HepG2 (cell line): Measurements from ENCODE around the gene DCUN1D2. TPM values are rescaled to one million over a fixed set of nuclear protein-coding genes. Genes with fewer than 3 reads are reported as not detected.

Experiments
- CBFB ChIP-seq: sonication (generic); formaldehyde crosslinking; IDR thresholded peaks from 2 replicates; pipeline ENCODE4 v1.4.0; 2020; ENCODE audit warnings: missing genetic modification reagents
- CBX5 ChIP-seq: sonication (generic); formaldehyde crosslinking; IDR thresholded peaks from 2 replicates; pipeline ENCODE4 v1.4.0; 2020; ENCODE audit warnings: missing genetic modification reagents, borderline replicate concordance
- GLMP ChIP-seq: sonication (generic); formaldehyde crosslinking; IDR thresholded peaks from 2 replicates; pipeline ENCODE4 v1.9.0; 2021; ENCODE audit warnings: missing genetic modification reagents, mild to moderate bottlenecking, borderline replicate concordance
- HDAC6 ChIP-seq: fragments of 200-600 bp; sonication (generic); IDR thresholded peaks from 2 replicates; pipeline ENCODE4 v1.7.0; 2017; ENCODE audit warnings: mild to moderate bottlenecking, antibody characterized with exemption, low read length, low read depth
- HNRNPK ChIP-seq: fragments of 200-400 bp; formaldehyde crosslinking; IDR thresholded peaks from 2 replicates; pipeline ENCODE4 v1.6.1; 2018; ENCODE audit warnings: low read length, low read depth, moderate library complexity, mild to moderate bottlenecking; ENCODE audit not compliant: poor library complexity, severe bottlenecking
- JARID2 ChIP-seq: sonication (generic); formaldehyde crosslinking; IDR thresholded peaks from 2 replicates; pipeline ENCODE4 v1.8.1; 2023; ENCODE audit warnings: missing genetic modification reagents, inconsistent platforms; ENCODE audit not compliant: insufficient replicate concordance
- RORA ChIP-seq: sonication (generic); formaldehyde crosslinking; IDR thresholded peaks from 2 replicates; pipeline ENCODE4 v1.5.0; 2020; ENCODE audit warnings: mild to moderate bottlenecking, missing genetic modification reagents, moderate library complexity
- SETDB1 ChIP-seq: sonication (generic); formaldehyde crosslinking; IDR thresholded peaks from 2 replicates; pipeline ENCODE4 v1.5.1; 2020; ENCODE audit warnings: missing genetic modification reagents, mild to moderate bottlenecking, borderline replicate concordance
- ZFX ChIP-seq: sonication (generic); formaldehyde crosslinking; IDR thresholded peaks from 2 replicates; pipeline ENCODE4 v1.4.0; 2020; ENCODE audit warnings: mild to moderate bottlenecking, low read depth, missing genetic modification reagents, moderate library complexity
- ZKSCAN5 ChIP-seq: sonication (generic); formaldehyde crosslinking; IDR thresholded peaks from 2 replicates; pipeline ENCODE4 v1.5.1; 2020; ENCODE audit warnings: mild to moderate bottlenecking, missing genetic modification reagents
- ZNF124 ChIP-seq: sonication (generic); formaldehyde crosslinking; IDR thresholded peaks from 2 replicates; pipeline ENCODE4 v1.4.0; 2020; ENCODE audit warnings: missing genetic modification reagents
- polyA plus RNA-seq, 8 experiments: library from polyadenylated mRNA; depleted of rRNA in 3 of 8; stranded (reverse) in 7 of 8; unstranded in 1 of 8; fragments of >200 nt; fragmentation: Illumina TruSeq in 4 of 8; extraction: Trizol in 4 of 8; gene quantifications; 2 replicates each; pipeline versions ENCODE4 v1.2.1 to v1.2.3, GENCODE V29; 2011 to 2016; ENCODE audit warnings: low read depth in 4 of 8, missing spikeins in 1 of 8, mixed read lengths in 1 of 8; ENCODE audit not compliant: insufficient read depth in 1 of 8
- total RNA-seq, 5 experiments: library from RNA; depleted of rRNA; stranded (reverse); fragments of >200 nt; fragmentation: Illumina TruSeq; extraction: Trizol; gene quantifications; 2 replicates each; pipeline ENCODE4 v1.2.3, GENCODE V29; 2016; ENCODE audit warnings: low read depth in 1 of 5
- TF ChIP-seq, protein P1 (sequence below): sonication (generic); formaldehyde crosslinking; IDR thresholded peaks from 2 replicates; pipeline ENCODE4 v1.5.1; 2020; ENCODE audit warnings: mild to moderate bottlenecking, missing genetic modification reagents, borderline replicate concordance
- TF ChIP-seq, protein P2 (sequence below): sonication (generic); formaldehyde crosslinking; IDR thresholded peaks from 2 replicates; pipeline ENCODE4 v1.5.1; 2020; ENCODE audit warnings: mild to moderate bottlenecking, missing genetic modification reagents, moderate library complexity
- TF ChIP-seq, protein P3 (sequence below): sonication (generic); formaldehyde crosslinking; IDR thresholded peaks from 2 replicates; pipeline ENCODE4 v1.5.1; 2020; ENCODE audit warnings: missing genetic modification reagents, mild to moderate bottlenecking, borderline replicate concordance
- TF ChIP-seq, protein P4 (sequence below): sonication (generic); formaldehyde crosslinking; IDR thresholded peaks from 2 replicates; pipeline ENCODE4 v1.5.1; 2020; ENCODE audit warnings: missing genetic modification reagents, mild to moderate bottlenecking, borderline replicate concordance

DCUN1D2 gene
- total and polyA plus RNA-seq, 2 of the 13 experiments (the other 11 are each of a cell fraction or from before 2014, with no cell fraction given) = 9.1 to 9.6 TPM

- TF ChIP-seq RORA (CRISPR knock-in tag) = no peak
- no peak for TF ChIP-seq CBFB (CRISPR knock-in tag)
- TF ChIP-seq ZKSCAN5 (CRISPR knock-in tag) = no peak
- no peak for TF ChIP-seq HDAC6
- TF ChIP-seq, protein P1, sequence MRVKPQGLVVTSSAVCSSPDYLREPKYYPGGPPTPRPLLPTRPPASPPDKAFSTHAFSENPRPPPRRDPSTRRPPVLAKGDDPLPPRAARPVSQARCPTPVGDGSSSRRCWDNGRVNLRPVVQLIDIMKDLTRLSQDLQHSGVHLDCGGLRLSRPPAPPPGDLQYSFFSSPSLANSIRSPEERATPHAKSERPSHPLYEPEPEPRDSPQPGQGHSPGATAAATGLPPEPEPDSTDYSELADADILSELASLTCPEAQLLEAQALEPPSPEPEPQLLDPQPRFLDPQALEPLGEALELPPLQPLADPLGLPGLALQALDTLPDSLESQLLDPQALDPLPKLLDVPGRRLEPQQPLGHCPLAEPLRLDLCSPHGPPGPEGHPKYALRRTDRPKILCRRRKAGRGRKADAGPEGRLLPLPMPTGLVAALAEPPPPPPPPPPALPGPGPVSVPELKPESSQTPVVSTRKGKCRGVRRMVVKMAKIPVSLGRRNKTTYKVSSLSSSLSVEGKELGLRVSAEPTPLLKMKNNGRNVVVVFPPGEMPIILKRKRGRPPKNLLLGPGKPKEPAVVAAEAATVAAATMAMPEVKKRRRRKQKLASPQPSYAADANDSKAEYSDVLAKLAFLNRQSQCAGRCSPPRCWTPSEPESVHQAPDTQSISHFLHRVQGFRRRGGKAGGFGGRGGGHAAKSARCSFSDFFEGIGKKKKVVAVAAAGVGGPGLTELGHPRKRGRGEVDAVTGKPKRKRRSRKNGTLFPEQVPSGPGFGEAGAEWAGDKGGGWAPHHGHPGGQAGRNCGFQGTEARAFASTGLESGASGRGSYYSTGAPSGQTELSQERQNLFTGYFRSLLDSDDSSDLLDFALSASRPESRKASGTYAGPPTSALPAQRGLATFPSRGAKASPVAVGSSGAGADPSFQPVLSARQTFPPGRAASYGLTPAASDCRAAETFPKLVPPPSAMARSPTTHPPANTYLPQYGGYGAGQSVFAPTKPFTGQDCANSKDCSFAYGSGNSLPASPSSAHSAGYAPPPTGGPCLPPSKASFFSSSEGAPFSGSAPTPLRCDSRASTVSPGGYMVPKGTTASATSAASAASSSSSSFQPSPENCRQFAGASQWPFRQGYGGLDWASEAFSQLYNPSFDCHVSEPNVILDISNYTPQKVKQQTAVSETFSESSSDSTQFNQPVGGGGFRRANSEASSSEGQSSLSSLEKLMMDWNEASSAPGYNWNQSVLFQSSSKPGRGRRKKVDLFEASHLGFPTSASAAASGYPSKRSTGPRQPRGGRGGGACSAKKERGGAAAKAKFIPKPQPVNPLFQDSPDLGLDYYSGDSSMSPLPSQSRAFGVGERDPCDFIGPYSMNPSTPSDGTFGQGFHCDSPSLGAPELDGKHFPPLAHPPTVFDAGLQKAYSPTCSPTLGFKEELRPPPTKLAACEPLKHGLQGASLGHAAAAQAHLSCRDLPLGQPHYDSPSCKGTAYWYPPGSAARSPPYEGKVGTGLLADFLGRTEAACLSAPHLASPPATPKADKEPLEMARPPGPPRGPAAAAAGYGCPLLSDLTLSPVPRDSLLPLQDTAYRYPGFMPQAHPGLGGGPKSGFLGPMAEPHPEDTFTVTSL (CRISPR knock-in tag) = peak; percentile 78; the same call in 1 of the 2 replicates
- TF ChIP-seq, protein P2, sequence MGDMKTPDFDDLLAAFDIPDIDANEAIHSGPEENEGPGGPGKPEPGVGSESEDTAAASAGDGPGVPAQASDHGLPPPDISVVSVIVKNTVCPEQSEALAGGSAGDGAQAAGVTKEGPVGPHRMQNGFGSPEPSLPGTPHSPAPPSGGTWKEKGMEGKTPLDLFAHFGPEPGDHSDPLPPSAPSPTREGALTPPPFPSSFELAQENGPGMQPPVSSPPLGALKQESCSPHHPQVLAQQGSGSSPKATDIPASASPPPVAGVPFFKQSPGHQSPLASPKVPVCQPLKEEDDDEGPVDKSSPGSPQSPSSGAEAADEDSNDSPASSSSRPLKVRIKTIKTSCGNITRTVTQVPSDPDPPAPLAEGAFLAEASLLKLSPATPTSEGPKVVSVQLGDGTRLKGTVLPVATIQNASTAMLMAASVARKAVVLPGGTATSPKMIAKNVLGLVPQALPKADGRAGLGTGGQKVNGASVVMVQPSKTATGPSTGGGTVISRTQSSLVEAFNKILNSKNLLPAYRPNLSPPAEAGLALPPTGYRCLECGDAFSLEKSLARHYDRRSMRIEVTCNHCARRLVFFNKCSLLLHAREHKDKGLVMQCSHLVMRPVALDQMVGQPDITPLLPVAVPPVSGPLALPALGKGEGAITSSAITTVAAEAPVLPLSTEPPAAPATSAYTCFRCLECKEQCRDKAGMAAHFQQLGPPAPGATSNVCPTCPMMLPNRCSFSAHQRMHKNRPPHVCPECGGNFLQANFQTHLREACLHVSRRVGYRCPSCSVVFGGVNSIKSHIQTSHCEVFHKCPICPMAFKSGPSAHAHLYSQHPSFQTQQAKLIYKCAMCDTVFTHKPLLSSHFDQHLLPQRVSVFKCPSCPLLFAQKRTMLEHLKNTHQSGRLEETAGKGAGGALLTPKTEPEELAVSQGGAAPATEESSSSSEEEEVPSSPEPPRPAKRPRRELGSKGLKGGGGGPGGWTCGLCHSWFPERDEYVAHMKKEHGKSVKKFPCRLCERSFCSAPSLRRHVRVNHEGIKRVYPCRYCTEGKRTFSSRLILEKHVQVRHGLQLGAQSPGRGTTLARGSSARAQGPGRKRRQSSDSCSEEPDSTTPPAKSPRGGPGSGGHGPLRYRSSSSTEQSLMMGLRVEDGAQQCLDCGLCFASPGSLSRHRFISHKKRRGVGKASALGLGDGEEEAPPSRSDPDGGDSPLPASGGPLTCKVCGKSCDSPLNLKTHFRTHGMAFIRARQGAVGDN = no peak
- no peak for TF ChIP-seq HNRNPK
- TF ChIP-seq, protein P3, sequence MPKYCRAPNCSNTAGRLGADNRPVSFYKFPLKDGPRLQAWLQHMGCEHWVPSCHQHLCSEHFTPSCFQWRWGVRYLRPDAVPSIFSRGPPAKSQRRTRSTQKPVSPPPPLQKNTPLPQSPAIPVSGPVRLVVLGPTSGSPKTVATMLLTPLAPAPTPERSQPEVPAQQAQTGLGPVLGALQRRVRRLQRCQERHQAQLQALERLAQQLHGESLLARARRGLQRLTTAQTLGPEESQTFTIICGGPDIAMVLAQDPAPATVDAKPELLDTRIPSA (CRISPR knock-in tag) = no peak
- no peak for TF ChIP-seq SETDB1 (CRISPR knock-in tag)
- no peak for TF ChIP-seq ZNF124 (CRISPR knock-in tag)
- TF ChIP-seq GLMP = no peak
- TF ChIP-seq, protein P4, sequence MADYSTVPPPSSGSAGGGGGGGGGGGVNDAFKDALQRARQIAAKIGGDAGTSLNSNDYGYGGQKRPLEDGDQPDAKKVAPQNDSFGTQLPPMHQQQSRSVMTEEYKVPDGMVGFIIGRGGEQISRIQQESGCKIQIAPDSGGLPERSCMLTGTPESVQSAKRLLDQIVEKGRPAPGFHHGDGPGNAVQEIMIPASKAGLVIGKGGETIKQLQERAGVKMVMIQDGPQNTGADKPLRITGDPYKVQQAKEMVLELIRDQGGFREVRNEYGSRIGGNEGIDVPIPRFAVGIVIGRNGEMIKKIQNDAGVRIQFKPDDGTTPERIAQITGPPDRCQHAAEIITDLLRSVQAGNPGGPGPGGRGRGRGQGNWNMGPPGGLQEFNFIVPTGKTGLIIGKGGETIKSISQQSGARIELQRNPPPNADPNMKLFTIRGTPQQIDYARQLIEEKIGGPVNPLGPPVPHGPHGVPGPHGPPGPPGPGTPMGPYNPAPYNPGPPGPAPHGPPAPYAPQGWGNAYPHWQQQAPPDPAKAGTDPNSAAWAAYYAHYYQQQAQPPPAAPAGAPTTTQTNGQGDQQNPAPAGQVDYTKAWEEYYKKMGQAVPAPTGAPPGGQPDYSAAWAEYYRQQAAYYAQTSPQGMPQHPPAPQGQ (CRISPR knock-in tag) = no peak
- no peak for TF ChIP-seq CBX5 (CRISPR knock-in tag)
- no peak for TF ChIP-seq JARID2 (CRISPR knock-in tag)
- TF ChIP-seq ZFX = no peak
Observed at GRCh38 chr13:113493315-113493951, 2.9 kb upstream of the DCUN1D2 start (continued).
